H1 (cell line): Measurements from ENCODE around the gene NT5DC3. TPM values are rescaled to one million over a fixed set of nuclear protein-coding genes. Genes with fewer than 3 reads are reported as not detected.

ENCODE experiments used
- CTCF ChIA-PET: fragments of 300-600 bp; sonication (Branson Sonifier 250); formaldehyde crosslinking; loops from one replicate; lab custom pipeline; 2021; ENCODE audit not compliant: partially characterized antibody; lab: Charles Lee
- POLR2A ChIA-PET: fragments of 300-600 bp; sonication (Branson Sonifier 250); formaldehyde crosslinking; loops from one replicate; lab custom pipeline; 2021; ENCODE audit warnings: inconsistent platforms; ENCODE audit not compliant: partially characterized antibody; lab: Charles Lee
- DNase-seq, 2 experiments: peaks; one replicate each; pipeline versions ENCODE4 v3.0.0 to v3.0.0-alpha.2; 2010 to 2022; ENCODE audit warnings: low spot score in 2 of 2, low read depth in 1 of 2, mixed read lengths in 1 of 2
- FAIRE-seq: peaks from 2 replicates; lab custom pipeline; 2011; peaks lifted over from hg19 to GRCh38; lab: Jason Lieb, UNC
- H2AFZ ChIP-seq: 2 replicates; pipeline ENCODE4 v1.8.1; 2012; ENCODE audit warnings: low read length, inconsistent platforms
- H2AK5ac ChIP-seq: 2 replicates; pipeline ENCODE4 v1.6.1; 2013; ENCODE audit warnings: low read depth, low read length
- H2BK120ac ChIP-seq: replicated peaks from 2 replicates; pipeline ENCODE3; 2013; ENCODE audit warnings: low read depth, low read length, inconsistent platforms
- H2BK12ac ChIP-seq: 2 replicates; pipeline ENCODE4 v1.6.1; 2013; ENCODE audit warnings: low read depth, low read length
- H2BK15ac ChIP-seq: 2 replicates; pipeline ENCODE4 v1.6.1; 2013; ENCODE audit warnings: low read length
- H2BK20ac ChIP-seq: 2 replicates; pipeline ENCODE4 v1.6.1; 2013; ENCODE audit warnings: low read length
- H2BK5ac ChIP-seq: 2 replicates; pipeline ENCODE4 v1.6.1; 2013; ENCODE audit warnings: low read depth, low read length
- H3K14ac ChIP-seq: 2 replicates; pipeline ENCODE4 v1.6.1; 2013; ENCODE audit warnings: inconsistent platforms; ENCODE audit not compliant: insufficient read length
- H3K18ac ChIP-seq: 2 replicates; pipeline ENCODE4 v1.6.1; 2013; ENCODE audit warnings: low read length; ENCODE audit errors: extremely low read depth
- H3K23ac ChIP-seq: 2 replicates; pipeline ENCODE4 v1.6.1; 2013; ENCODE audit warnings: inconsistent platforms; ENCODE audit not compliant: insufficient read length
- H3K23me2 ChIP-seq: 2 replicates; pipeline ENCODE4 v1.6.1; 2013; ENCODE audit warnings: low read depth, low read length
- H3K27ac ChIP-seq: 2 replicates; pipeline ENCODE4 v1.6.1; 2011; ENCODE audit warnings: low read depth, low read length, inconsistent platforms
- H3K27me3 ChIP-seq, 4 experiments: replicated peaks in 1 of 4; 1 replicate in 1 of 4; 2 replicates in 3 of 4; pipeline versions ENCODE4 v1.6.1 to v1.8.1; 2011 to 2013; ENCODE audit warnings: low read length in 3 of 4, mild to moderate bottlenecking in 3 of 4, inconsistent platforms in 2 of 4, mixed read lengths in 2 of 4, moderate library complexity in 1 of 4; ENCODE audit not compliant: control insufficient read depth in 3 of 4, insufficient read depth in 3 of 4; ENCODE audit errors: extremely low read depth in 1 of 4
- H3K36me3 ChIP-seq, 4 experiments: 2 replicates each; pipeline versions ENCODE4 v1.6.1 to v1.8.1; 2011 to 2013; ENCODE audit warnings: mild to moderate bottlenecking in 4 of 4, low read length in 3 of 4, moderate library complexity in 2 of 4, control low read depth in 1 of 4, inconsistent platforms in 1 of 4; ENCODE audit not compliant: insufficient read depth in 4 of 4, control insufficient read depth in 2 of 4
- H3K4ac ChIP-seq: replicated peaks from 2 replicates; pipeline ENCODE3; 2013; ENCODE audit warnings: low read length, low read depth, mixed read lengths, inconsistent platforms; ENCODE audit not compliant: insufficient read length
- H3K4me1 ChIP-seq, 4 experiments: replicated peaks in 1 of 4; 1 replicate in 1 of 4; 2 replicates in 3 of 4; pipeline versions ENCODE4 v1.6.1 to v1.8.1; 2011 to 2013; ENCODE audit warnings: low read length in 3 of 4, inconsistent platforms in 2 of 4, mixed read lengths in 1 of 4; ENCODE audit not compliant: insufficient read depth in 4 of 4, control insufficient read depth in 3 of 4
- H3K4me2 ChIP-seq, 2 experiments: 2 replicates each; pipeline versions ENCODE4 v1.6.1 to v1.8.1; 2011 to 2013; ENCODE audit warnings: low read depth in 2 of 2, low read length in 2 of 2, control low read depth in 1 of 2, inconsistent platforms in 1 of 2, mild to moderate bottlenecking in 1 of 2; ENCODE audit not compliant: insufficient read depth in 1 of 2
- H3K4me3 ChIP-seq, 4 experiments: fragments of 200-600, 300-600 bp in 1 of 4; sonication (generic), shearing (Covaris generic), sonication (Bioruptor Twin) in 1 of 4; 2 replicates each; pipeline versions ENCODE4 v1.5.1 to v1.8.1; 2011 to 2016; ENCODE audit warnings: low read length in 4 of 4, low read depth in 3 of 4, control low read depth in 2 of 4, inconsistent platforms in 2 of 4, mild to moderate bottlenecking in 2 of 4, mixed read lengths in 1 of 4, moderate library complexity in 1 of 4; ENCODE audit not compliant: insufficient read depth in 2 of 4; ENCODE audit errors: extremely low read depth in 1 of 4
- H3K56ac ChIP-seq: replicated peaks from 2 replicates; pipeline ENCODE3; 2013; ENCODE audit warnings: low read depth, mild to moderate bottlenecking, mixed read lengths, low read length, inconsistent platforms; ENCODE audit not compliant: insufficient read length
- H3K79me1 ChIP-seq: 2 replicates; pipeline ENCODE4 v1.6.1; 2013; ENCODE audit warnings: low read depth, low read length, control low read depth
- H3K79me2 ChIP-seq, 2 experiments: 2 replicates each; pipeline versions ENCODE4 v1.6.1 to v1.8.1; 2012 to 2013; ENCODE audit warnings: low read length in 2 of 2, mild to moderate bottlenecking in 2 of 2, inconsistent platforms in 1 of 2; ENCODE audit not compliant: insufficient read depth in 2 of 2, control insufficient read depth in 1 of 2
- H3K9ac ChIP-seq, 4 experiments: replicated peaks in 1 of 4; 1 replicate in 1 of 4; 2 replicates in 3 of 4; pipeline versions ENCODE4 v1.6.1 to v1.8.1; 2011 to 2013; ENCODE audit warnings: low read depth in 3 of 4, low read length in 3 of 4, control low read depth in 2 of 4, mild to moderate bottlenecking in 2 of 4, moderate library complexity in 2 of 4, inconsistent platforms in 1 of 4; ENCODE audit errors: extremely low read depth in 1 of 4
- H3K9me3 ChIP-seq, 2 experiments: 2 replicates each; pipeline versions ENCODE4 v1.6.1 to v1.8.1; 2012 to 2013; ENCODE audit warnings: mild to moderate bottlenecking in 2 of 2, moderate library complexity in 2 of 2, control low read depth in 1 of 2, inconsistent platforms in 1 of 2, low read depth in 1 of 2, low read length in 1 of 2, mixed read lengths in 1 of 2; ENCODE audit not compliant: insufficient read depth in 2 of 2
- H4K20me1 ChIP-seq, 2 experiments: replicated peaks in 1 of 2; 2 replicates each; pipeline versions ENCODE3 to v1.8.1; 2011 to 2013; ENCODE audit warnings: inconsistent platforms in 2 of 2, low read length in 2 of 2, mild to moderate bottlenecking in 1 of 2; ENCODE audit not compliant: insufficient read depth in 2 of 2, control insufficient read depth in 1 of 2
- H4K5ac ChIP-seq: 2 replicates; pipeline ENCODE4 v1.6.1; 2013; ENCODE audit warnings: low read length, low read depth, mixed read lengths, inconsistent platforms; ENCODE audit not compliant: insufficient read length
- H4K8ac ChIP-seq: 2 replicates; pipeline ENCODE4 v1.8.0; 2013; ENCODE audit warnings: mild to moderate bottlenecking, moderate library complexity, low read length, inconsistent platforms; ENCODE audit not compliant: insufficient read depth; ENCODE audit errors: extremely low read depth
- H4K91ac ChIP-seq: replicated peaks from 2 replicates; pipeline ENCODE3; 2013; ENCODE audit warnings: low read length, mixed read lengths, inconsistent platforms; ENCODE audit not compliant: insufficient read length
- BCL11A ChIP-seq, 2 experiments: IDR thresholded peaks; one replicate each; pipeline ENCODE4 v1.6.1; 2011; ENCODE audit warnings: low read depth in 2 of 2, low read length in 2 of 2, mild to moderate bottlenecking in 2 of 2
- WGBS, 2 experiments: shearing (Covaris generic) in 1 of 2; methylation state at CpG; one replicate each; pipeline versions ENCODE4 v1.1.6 to v1.1.7; 2013 to 2015; ENCODE audit warnings: low lambda C conversion rate in 2 of 2, mixed read lengths in 2 of 2, inconsistent platforms in 1 of 2, low coverage in 1 of 2, missing lambda C conversion rate in 1 of 2; ENCODE audit not compliant: insufficient replicate concordance in 2 of 2, insufficient coverage in 1 of 2, insufficient read length in 1 of 2; ENCODE audit errors: extremely low coverage in 1 of 2, missing lambda C conversion rate in 1 of 2; 5-methylcytosine and 5-hydroxymethylcytosine counted together
- polyA plus RNA-seq, 7 experiments: library from polyadenylated mRNA; depleted of rRNA in 3 of 7; stranded (reverse) in 5 of 7; unstranded in 2 of 7; fragments of >200 nt in 5 of 7; fragments of 200-250 nt in 2 of 7; gene quantifications; 1 replicate in 5 of 7; 2 replicates in 1 of 7; 4 replicates in 1 of 7; pipeline versions ENCODE4 v1.2.1 to v1.2.3, GENCODE V29; 2011 to 2013; ENCODE audit warnings: missing spikeins in 2 of 7, mixed read lengths in 2 of 7
- total RNA-seq: library from RNA; stranded (reverse); fragmentation: NEBNext Ultra II Directional; extraction: Animal tissue kit (Norgen Biotek cat#: 25700); gene quantifications from 2 replicates; pipeline ENCODE4 v1.2.1, GENCODE V29; 2021
- TF ChIP-seq, protein P1 (sequence below): IDR thresholded peaks from 2 replicates; pipeline ENCODE4 v1.6.1; 2011; ENCODE audit warnings: low read length, improper control_type of control experiment

The NT5DC3 gene
- total and polyA plus RNA-seq, 2 of the 8 experiments (the other 6 are each of a cell fraction or from before 2014, with no cell fraction given), result 5.4 to 14.8 TPM

DNA sequence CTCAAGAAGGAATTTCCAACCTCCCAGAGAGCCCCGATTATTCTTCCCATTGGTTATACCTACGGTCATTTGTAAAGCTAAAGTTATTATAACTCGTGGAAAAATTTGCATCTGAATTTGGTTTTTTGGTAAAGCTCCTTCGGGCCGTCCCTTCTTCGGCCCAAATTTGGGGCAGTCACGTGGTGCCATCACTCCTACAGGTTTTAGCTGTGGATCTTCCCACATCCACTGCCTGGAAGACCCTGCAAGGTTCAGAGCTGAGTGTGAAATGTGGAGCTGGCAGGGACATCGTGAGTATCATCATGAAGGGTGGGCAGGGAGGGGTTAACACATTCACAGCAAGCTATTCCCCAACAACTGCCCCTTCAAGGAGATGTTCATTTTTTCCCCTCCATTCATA is 105.7 kb downstream of the NT5DC3 start:
- no peak overlapping the region for H3K4me3 ChIP-seq
- H3K23ac ChIP-seq, result no peak overlapping the region
- H3K27me3 ChIP-seq, result no peaks in the 10 kb centered on the region; a peak in 1 of 7 replicates
- H3K9me3 ChIP-seq, result peaks cover 5 to 12% of the 10 kb centered on the region in 2 experiments; a peak in 1 of 4 replicates
- no peak for DNase-seq
- no peak overlapping the region for H2AFZ ChIP-seq
- ChIA-PET POLR2A (no interaction called here), CTCF (interaction anchor here (1.0 to 1.2 kb wide), 2 partner anchors 9 to 17 kb away, joined by 3 read pairs; no protein-coding TSS in a partner anchor)
- no peak overlapping the region for H3K4ac ChIP-seq
- H2BK20ac ChIP-seq, result no peak overlapping the region
- no peak overlapping the region for H2BK15ac ChIP-seq
- no peak overlapping the region for H4K91ac ChIP-seq
- H3K79me2 ChIP-seq, result no peaks in the 10 kb centered on the region
- H3K4me2 ChIP-seq, result no peak overlapping the region
- no peak overlapping the region for H4K5ac ChIP-seq
- no peak overlapping the region for H4K8ac ChIP-seq
- H3K56ac ChIP-seq, result no peak overlapping the region
- H3K18ac ChIP-seq, result no peak overlapping the region
- 84% methylated on average over 8 of the region's 8 CpGs; no CpG with 5 or more reads in 1 of the 2 experiments for WGBS, 2 experiments
- no peak overlapping the region for H2BK5ac ChIP-seq
- no peak for TF ChIP-seq BCL11A (IDR thresholded peaks at IDR 0.05; ENCODE audit: low read depth in 2 of 2, low read length in 2 of 2)
- TF ChIP-seq, protein P1, sequence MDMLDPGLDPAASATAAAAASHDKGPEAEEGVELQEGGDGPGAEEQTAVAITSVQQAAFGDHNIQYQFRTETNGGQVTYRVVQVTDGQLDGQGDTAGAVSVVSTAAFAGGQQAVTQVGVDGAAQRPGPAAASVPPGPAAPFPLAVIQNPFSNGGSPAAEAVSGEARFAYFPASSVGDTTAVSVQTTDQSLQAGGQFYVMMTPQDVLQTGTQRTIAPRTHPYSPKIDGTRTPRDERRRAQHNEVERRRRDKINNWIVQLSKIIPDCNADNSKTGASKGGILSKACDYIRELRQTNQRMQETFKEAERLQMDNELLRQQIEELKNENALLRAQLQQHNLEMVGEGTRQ, result no peak
- H3K36me3 ChIP-seq, result no peaks in the 10 kb centered on the region
- no peaks in the 10 kb centered on the region for H4K20me1 ChIP-seq
- H3K4me1 ChIP-seq, result no peaks in the 10 kb centered on the region
- no peak overlapping the region for H3K9ac ChIP-seq
- no peak overlapping the region for H3K14ac ChIP-seq
- no peak overlapping the region for H2BK12ac ChIP-seq
- H3K23me2 ChIP-seq, result no peaks in the 10 kb centered on the region; the same call in 1 of the 2 replicates
- H3K79me1 ChIP-seq, result no peaks in the 10 kb centered on the region
- no peak for FAIRE-seq
- H2AK5ac ChIP-seq, result no peak overlapping the region
- H3K27ac ChIP-seq, result no peak overlapping the region
- H2BK120ac ChIP-seq, result no peak overlapping the region
